ENCODE results near the gene POLE2. TPM values are rescaled to one million over a fixed set of nuclear protein-coding genes. Genes with fewer than 3 reads are reported as not detected.
A peak's percentile ranks its signal among the peaks of the same experiment; 100 is the strongest.
"Not testable (repeated sequence)": the region's sequence is repeated elsewhere in the genome, so short reads cannot be mapped to it uniquely, and the experiment has no call there.

Gene POLE2, protein sequence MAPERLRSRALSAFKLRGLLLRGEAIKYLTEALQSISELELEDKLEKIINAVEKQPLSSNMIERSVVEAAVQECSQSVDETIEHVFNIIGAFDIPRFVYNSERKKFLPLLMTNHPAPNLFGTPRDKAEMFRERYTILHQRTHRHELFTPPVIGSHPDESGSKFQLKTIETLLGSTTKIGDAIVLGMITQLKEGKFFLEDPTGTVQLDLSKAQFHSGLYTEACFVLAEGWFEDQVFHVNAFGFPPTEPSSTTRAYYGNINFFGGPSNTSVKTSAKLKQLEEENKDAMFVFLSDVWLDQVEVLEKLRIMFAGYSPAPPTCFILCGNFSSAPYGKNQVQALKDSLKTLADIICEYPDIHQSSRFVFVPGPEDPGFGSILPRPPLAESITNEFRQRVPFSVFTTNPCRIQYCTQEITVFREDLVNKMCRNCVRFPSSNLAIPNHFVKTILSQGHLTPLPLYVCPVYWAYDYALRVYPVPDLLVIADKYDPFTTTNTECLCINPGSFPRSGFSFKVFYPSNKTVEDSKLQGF
- polyA plus RNA-seq (ENCODE audit: insufficient read length in 3 of 3) = 10 to 100 TPM; 14.1 to 15.9 (median 14.9) TPM

DNA sequence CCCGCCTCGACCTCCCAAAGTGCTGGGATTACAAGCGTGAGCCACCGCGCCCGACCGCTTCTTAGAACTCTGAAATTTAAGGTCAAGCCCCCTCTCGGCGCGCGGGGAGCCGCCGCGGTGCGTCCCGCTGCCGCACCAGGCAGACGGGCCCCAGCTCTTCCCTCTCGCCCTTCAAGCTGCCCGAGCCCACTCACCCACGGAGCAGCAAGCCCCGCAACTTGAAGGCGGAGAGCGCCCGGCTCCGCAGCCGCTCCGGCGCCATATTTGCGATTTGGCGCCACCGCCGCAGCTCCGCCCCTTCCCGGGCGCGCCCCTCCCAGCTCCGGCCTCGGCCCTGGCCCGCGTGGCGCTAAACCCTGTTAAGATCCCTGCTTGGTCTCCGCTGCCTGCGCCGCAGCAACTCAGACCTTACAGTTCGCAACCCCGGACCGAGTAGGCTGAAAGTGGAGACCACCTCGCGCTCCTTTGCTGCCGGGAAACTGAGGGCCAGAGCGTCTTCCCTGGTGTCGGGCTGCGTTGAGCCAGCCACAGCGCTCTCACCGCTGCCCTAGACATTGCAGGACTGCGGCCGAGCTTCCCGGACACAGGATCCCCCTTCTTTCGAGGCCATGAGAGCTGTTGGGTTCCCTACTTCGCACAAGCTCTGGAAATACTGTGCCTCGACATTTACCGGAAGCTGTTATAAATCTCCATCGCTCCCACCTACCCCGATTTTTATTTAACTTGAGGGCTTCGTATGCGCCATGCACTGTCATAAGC lies at the start of gene POLE2:
Gene POLE2, minus strand, starts transcription at position 273 of the 759 bp plus-strand sequence. Its CDS starts 11 bp downstream, at position 262.
- DNase-seq (ENCODE audit: low read depth in 3 of 3, low spot score in 2 of 3) = peak; percentile 58 to 65 (median 64)

DNA sequence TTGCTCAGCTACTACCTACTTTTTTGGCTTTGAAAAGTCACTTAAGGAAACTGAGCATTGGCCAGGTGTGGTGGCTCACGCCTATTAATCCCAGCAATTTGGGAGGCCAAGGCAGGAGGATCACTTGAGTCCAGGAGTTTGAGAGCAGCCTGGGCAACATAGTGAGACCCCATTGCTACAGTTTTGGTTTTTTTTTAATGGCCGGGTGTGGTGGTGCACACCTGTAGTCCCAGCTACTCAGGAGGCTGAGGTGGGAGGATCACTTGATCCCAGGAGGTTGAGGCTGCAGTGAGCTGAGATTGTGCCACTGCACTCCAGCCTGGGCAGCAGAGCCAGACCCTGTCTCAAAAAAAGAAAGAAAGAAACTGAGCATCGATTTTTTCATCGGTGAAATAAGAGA lies 47.7 kb upstream of the POLE2 start:
- not testable (repeated sequence) for DNase-seq (ENCODE audit: low read depth in 3 of 3, low spot score in 2 of 3)

DNA sequence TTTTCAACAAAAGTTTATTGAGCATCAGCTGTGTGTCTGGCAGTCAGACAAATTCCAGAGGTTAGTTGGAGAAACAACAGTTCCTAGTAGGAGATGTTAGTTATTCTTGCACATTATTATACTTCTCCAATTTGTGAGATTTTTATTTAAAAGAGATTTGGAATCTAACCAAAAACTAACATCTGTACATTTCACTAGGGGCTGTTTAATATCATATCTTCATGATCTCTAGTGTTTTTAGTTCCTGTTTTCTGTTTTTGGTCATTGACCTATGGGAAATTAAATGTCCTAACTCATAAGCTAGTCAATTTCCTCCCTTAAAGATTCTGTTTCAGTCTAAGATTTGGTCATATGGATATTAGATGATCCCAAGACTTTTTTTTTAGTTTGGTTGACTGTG lies 45.8 kb upstream of the POLE2 start:
- no peak for DNase-seq (ENCODE audit: low read depth in 3 of 3, low spot score in 2 of 3)

DNA sequence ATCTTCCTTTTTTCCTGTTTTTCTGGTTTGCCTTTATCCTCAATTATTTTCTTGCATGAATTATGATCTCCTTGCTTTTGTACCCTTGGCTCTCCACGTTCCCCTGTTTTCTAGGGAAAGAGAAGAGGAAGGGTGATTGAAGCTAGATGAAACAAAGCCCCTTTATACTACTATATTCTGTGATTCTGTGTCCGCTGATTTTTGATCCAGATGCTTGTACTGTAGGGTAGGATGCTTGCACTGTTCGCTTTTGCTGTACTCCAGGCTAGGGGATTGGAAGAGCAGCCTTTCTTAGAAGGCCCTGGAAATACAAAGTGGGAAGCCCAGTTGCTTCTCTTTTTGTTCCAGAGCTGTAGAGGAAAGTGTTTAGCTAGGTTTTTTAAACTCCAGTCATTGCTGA lies 44.9 kb upstream of the POLE2 start:
- DNase-seq (ENCODE audit: low read depth in 3 of 3, low spot score in 2 of 3) = no peak

DNA sequence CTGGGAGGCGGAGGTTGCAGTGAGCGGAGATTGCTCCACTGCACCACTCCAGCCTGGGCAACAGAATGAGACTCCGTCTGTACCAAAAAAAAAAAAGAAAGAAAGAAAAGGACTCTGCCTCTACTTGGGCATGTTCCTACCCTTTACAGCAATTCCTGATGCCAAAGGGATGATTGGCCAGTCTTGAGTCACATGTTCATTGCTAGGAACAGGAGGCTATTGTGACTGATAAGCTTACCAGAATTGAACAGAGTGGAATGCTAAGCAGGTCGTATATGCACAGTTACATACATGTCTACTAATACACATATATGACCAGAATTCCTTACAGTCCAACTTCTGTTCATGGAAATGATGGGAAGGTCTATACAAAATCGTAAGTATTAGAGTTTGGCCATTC lies 39.2 kb upstream of the POLE2 start:
- DNase-seq (ENCODE audit: low read depth in 3 of 3, low spot score in 2 of 3) = no peak

DNA sequence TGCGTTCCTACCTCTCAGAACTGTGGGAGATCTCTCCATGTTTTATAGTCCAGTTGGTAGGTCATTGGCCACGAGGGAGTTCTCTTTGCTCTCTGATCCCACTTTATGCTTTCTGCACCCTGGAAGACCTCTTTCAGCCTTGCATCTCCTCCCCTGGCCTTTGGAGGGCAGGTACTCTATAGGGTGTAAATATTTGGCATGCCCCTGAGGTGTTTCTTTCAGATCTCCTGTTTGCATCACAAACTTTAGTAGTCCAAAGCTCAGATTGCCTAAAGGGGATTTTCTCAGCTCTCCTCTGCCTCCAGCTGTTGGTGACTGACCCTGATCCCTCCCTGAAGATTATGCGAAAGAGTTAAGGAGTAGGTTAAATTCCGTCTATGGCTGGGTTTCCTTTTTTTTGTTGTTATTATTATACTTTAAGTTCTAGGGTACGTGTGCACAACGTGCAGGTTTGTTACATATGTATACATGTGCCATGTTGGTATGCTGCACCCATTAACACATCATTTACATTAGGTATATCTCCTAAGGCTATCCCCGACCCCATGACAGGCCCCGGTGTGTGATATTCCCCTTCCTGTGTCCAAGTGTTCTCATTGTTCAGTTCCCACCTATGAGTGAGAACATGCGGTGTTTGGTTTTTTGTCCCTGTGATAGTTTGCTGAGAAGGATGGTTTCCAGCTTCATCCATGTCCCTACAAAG lies 33.9 kb upstream of the POLE2 start:
- not testable (repeated sequence) for DNase-seq (ENCODE audit: low read depth in 3 of 3, low spot score in 2 of 3)

DNA sequence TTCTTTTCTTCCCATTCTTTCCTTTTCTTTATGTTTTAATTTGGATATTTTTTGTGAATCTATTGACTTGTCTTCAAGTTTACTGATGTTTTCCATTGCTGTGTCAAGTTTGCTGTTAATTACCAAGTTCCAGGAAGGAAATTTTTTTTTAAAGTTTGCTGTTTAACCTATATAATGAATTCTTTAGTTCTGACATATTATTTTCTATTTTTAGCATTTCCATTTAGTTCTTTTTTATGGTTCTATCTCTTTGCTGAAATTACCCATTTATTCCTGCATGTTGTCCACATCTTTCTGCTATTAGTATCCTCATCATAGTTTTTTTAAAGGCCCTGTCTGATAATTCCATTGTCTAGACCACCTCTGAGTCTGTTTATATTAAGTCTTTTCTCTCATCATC lies 32.7 kb upstream of the POLE2 start:
- DNase-seq (ENCODE audit: low read depth in 3 of 3, low spot score in 2 of 3) = no peak

DNA sequence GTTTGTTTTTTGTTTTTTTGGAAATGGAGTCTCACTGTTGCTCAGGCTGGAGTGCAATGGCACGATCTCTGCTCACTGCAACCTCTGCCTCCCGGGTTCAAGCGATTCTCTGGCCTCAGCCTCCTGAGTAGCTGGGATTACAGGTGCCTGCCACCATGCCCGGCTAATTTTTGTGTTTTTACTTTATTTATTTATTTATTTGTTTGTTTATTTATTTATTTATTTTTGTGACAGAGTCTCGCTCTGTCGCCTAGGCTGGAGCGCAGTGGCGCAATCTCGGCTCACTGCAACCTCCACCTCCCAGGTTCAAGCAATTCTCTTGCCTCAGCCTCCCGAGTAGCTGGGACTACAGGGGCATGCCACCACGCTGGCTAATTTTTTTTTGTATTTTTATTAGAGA lies 23.0 kb upstream of the POLE2 start:
- DNase-seq (ENCODE audit: low read depth in 3 of 3, low spot score in 2 of 3) = not testable (repeated sequence)

DNA sequence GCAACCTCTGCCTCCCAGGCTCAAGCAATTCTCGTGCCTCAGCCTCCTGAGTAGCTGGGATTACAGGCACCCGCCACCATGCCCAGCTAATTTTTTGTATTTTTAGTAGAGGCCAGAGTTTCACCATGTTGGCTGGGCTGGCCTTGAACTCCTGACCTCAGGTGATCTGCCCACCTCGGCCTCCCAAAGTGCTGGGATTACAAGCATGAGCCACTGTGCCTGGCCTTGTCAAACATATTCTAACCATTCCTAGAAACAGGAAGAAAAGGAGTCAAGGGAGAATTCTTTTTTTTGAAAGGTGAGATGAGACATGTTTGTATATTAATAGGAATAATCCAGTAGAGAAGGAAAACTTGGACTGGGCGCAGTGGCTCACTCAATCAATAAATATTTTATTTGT lies 16.5 kb upstream of the POLE2 start:
- not testable (repeated sequence) for DNase-seq (ENCODE audit: low read depth in 3 of 3, low spot score in 2 of 3)

DNA sequence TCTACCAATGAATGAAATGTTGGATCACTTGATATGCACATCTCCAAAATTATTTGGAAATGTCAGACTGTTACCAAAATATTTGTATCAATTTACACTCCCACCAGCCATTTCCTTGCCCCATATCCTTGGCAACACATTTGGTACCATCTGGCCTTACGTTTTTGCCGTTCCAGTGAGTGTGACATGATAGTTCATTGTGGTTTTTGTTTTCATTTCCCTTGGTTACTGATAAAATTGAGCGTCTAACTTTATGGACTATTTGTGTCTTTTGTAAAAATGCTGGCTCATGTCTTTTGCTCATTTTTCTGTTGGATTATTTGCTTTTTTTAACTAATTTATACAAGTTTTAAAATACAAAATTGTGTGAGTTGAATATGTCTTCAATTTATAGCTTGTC lies 16.0 kb upstream of the POLE2 start:
- no peak for DNase-seq (ENCODE audit: low read depth in 3 of 3, low spot score in 2 of 3)

DNA sequence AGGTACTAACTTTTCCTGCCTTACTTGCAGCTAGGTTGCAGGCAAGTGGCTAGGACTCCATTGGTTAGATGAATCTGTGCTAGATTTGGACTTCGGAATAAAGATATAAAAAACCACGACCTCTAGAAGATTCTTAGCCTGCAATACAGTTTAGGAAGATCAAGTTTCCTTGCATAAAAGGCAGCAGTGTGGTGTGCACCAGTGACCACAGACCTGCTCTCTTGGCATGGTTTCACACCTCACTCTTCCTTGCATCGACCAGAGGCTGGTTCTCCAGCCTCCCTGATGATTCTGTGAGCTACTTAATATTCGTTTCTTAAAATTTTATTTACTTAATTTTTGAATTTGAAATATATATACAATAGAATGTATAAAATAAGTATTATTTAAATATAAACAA lies 14.7 kb upstream of the POLE2 start:
- DNase-seq (ENCODE audit: low read depth in 3 of 3, low spot score in 2 of 3) = no peak

DNA sequence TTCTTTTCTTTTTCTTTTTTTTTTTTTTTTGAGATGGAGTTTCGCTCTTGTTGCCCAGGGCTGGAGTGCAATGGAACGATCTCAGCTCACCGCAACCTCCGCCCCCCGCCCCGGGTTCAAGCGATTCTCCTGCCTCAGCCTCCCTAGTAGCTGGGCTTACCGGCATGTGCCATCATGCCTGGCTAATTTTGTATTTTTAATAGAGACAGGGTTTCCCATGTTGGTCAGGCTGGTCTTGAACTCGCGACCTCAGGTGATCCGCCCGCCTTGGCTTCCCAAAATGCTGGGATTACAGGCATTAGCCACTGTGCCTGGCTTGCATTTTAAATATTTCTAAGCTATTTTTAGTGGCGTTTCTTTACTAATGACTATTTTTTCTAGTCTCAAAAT lies 5.7 kb upstream of the POLE2 start:
- DNase-seq (ENCODE audit: low read depth in 3 of 3, low spot score in 2 of 3) = not testable (repeated sequence)

DNA sequence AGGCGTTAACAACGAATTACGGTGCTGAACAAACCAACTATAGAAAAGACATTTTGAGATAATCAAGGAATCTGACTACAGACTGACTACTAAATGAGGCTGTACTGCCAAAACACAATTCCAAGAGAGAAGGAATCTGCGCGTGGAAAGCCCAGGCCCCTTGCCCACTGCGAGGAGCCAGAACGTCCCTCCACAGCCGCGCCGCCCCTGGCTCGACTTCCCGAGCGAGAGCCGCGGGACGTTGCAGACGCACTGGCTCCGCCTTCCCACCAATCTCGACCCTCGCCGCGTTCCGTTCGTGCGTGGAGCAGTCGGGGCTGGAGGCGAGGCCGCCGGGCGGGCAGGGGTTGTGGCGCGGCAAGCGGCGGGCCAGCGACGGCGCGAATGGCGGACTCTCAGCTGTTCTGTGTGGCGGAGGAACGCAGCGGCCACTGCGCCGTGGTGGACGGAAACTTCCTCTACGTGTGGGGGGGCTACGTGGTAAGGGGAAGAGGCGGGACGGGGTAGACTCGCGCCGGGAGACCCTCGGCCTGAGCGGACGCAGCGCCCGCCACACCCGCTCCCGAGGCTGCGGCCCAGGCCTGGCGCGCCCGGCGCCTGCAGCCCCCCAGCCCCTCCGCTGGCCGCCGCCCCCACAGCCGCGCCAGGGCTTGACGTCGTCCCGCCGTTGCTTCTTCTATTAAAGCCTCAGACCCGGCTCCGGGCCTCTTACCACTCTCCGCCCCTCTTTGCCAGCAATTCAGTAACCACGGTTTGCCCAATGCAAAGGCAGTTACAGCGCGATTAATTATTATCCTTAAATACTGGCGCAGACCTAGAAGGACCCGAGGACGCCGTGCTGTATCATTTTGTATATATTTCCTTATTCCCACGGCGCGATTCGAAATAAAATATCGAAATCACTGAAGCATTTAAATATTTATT lies 5.1 kb upstream of the POLE2 start, which contains the start of gene KLHDC1:
Gene KLHDC1, plus strand, starts transcription at position 310 of the 924 bp plus-strand sequence. Its CDS starts 75 bp downstream, at position 385.
- peak; percentile 61 to 70 (median 65) for DNase-seq (ENCODE audit: low read depth in 3 of 3, low spot score in 2 of 3)

DNA sequence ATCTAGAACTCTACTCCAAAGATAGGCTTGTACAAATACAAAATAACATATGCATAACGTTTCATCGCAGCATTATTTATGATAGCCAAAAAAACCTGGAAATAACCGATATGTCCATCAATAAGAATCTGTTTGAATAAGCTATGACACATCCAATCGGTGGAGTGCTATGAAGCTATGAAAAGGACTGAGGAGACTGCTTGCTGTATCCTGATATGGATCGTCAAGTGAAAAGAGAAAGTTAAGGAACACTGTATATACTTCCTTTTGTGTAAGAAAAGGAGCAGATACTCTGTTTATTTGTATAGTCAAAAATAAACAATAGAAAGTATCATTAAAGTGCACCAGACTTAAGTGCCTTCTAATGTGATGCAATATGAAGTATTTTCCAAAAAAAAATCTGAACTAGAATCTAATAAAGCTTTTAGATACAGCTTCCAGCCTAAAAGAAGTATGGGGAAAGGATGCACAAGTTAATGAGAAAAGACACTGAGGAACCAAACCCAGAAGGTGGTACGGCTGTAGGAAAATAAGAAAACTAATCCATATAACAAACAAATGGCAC lies 4.3 kb upstream of the POLE2 start:
- peak in 1 of 3 donors; percentile 27 for DNase-seq (ENCODE audit: low read depth in 3 of 3, low spot score in 2 of 3)

DNA sequence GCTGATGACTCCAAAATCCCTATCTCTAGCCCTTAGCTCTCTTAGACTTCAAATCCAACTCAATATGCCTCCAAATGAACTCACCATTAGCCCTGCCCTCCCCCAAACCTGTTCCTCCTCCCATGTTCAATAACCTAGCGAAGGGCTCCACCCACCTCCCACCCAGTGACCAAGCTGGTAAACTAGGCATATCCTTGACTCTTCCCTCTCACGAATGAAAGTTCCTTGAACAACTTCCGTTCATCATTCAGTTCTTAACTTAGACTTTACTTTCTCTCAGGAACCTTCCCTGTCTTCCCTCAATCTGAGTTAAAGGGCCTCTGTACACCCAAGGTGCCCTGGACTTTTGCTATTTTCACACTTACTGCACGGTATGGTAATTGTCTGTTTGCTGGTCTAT lies 3.0 kb upstream of the POLE2 start:
- no peak for DNase-seq (ENCODE audit: low read depth in 3 of 3, low spot score in 2 of 3)

DNA sequence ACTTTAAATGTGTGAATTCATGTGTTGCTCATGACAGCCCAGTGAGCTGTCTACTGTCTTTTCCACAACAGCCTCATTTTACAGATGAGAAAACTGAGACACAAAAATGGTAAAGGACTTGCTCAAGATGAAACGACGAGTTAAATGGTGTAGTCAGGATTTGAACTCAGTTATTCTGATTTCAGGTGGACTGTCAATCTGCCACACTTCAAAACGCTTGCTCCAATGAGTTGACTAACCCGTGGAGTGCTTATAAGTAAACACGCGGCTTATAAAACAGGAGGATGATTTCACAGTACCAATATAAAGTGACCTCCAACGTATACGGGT lies 652 bp upstream of the POLE2 start:
- no peak for DNase-seq (ENCODE audit: low read depth in 3 of 3, low spot score in 2 of 3)

DNA sequence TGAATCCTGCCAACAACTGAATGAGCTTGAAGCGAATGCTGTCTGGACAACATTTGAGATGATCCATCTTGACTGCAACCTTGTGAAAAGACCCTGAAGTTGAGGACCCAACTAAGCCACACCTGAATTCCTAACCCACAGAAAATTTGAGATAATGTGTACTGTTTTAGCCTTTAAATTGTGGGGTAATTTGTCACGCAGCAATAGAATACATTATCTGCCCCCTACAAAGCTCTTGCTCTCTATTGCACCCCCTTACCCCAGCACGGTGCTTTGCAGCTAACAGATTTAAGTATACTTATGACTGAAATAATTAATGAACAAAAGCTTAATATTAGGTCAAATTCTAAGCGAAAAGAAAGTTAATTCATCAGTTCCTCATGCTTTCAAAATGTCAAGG lies 1.6 kb downstream of the POLE2 start:
- no peak for DNase-seq (ENCODE audit: low read depth in 3 of 3, low spot score in 2 of 3)

DNA sequence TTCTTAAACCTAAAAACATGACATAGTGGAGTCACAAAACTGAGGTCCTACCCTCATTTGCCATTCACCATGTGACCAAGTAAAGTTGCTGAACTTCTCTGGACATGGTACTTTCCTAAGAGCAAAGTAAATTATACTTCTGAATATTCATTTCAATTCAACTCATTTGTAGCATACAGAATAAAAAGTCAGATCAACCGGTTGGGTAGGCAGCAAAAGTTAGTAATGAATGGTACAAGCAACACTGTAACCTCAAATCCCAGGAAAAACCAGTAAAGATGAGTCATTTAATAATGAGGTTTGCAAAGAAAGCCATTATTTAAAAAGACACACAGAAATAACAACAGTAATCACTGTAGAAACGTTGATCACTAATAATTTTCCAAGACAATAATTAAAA lies 8.7 kb downstream of the POLE2 start:
- no peak for DNase-seq (ENCODE audit: low read depth in 3 of 3, low spot score in 2 of 3)

DNA sequence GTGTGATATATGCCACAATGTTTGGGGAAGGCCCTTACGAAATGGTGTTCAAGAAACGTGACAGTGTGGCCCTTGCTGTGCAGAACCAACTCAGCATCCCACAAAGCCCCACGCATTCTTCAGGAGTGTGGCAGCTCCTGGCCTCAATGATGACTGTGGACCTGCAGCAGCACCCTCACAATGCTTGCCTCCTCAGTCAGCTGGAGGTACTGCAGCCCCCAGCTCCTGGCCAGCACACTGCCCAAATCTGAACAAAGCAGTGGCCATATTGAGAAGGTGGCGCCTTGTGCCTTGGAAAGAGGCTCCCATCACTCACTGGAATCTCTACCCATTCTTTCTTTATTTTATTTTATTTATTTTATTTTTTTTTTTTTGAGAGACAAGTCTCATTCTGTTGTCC lies 10.4 kb downstream of the POLE2 start:
- no peak for DNase-seq (ENCODE audit: low read depth in 3 of 3, low spot score in 2 of 3)

DNA sequence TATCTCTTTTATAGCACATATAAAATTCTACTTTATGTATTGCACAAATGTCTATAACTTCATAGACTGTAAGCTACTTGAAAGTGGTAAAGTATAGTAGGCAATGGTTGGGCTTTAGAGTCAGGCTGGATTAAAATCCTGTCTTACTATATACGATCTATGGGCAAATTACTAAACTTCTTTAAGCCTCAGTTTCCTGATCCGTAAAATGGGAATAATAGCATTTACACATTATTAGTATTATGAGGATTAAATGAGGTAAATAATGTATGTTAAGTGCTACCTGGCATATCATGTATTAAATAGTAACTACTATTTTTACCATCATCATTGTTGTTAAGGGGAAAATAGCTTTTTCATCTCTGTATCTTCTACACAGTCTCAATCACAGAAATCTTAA lies 14.4 kb downstream of the POLE2 start:
- no peak for DNase-seq (ENCODE audit: low read depth in 3 of 3, low spot score in 2 of 3)
